Fibroblast of peridontal ligament (primary cell): Measurements from ENCODE around the gene CLEC20A.

ENCODE experiments used
- DNase-seq: peaks from one replicate; pipeline ENCODE4 v3.0.0-alpha.2; 2010; ENCODE audit errors: extremely low read depth

CLEC20A gene

GRCh38 chr1:178472531-178472930, 24.2 kb downstream of the CLEC20A start:
- DNase-seq, result no peak

- DNase-seq, result no peak
Observed at GRCh38 chr1:178470411-178470960, 26.3 kb downstream of the CLEC20A start.

DNA sequence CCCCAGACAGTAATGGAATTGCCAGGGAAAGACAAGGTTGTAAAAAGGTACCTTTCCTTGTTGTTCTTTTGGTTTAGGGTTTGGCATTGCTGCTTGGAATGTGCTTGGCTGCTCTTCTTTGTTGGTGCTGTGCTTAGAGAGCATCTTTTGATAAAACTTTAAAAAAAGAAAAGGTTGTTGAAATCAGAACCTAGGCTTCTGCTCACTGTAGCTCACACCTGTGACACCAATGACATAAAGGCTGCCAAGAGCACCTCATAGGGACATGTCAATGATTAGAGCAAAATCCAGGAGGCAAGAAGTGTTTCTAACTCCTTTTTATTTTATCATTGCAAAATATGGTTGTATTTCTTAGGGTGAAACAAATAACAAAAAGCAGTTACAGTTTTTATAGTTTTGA, 28.9 kb downstream of the CLEC20A start:
- DNase-seq, result no peak

GRCh38 chr1:178465011-178465410, 31.8 kb downstream of the CLEC20A start:
- DNase-seq, result peak; percentile 47

DNA sequence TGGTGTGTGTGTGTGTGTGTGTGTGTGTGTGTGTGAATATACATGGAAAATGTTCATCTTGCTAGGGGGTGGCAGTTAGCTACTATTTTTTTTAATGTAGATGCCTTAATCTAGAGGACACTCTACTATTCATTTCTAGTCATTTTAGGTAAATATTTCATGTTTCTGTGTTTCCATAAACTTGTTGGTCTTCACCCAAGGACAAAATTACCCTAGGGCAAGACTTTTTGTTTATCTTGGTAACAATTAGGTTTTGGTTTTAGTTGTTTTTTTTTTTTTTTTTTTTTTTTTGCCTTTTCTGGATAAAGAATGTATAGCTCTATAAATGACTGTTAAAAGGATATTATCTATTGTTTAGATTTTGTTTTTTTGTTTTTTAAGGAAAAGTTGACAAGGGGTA, 32.2 kb downstream of the CLEC20A start:
- DNase-seq, result no peak

- no peak for DNase-seq
Observed at GRCh38 chr1:178464141-178464540, 32.6 kb downstream of the CLEC20A start.

DNA sequence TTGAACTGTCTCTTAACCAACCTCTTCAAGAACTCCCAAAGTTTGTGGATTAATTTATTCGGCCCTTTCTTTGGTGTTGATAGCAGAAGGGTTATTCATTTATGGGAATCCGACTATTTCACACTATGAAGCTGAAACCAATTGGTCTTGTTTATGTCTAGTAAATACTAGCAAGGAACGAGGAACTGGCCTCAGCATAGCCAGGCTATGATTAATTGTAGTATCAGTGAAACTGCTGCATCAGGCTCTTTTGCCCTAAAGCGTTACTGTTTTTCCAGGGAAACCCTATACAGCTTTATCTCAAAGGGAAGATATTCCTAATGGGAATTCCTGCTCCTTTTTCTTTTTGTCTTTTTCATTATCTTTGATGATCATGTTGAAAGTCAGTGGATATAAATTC, 35.1 kb downstream of the CLEC20A start:
- DNase-seq, result no peak

GRCh38 chr1:178461104-178461503, 35.7 kb downstream of the CLEC20A start:
- DNase-seq, result no peak

DNA sequence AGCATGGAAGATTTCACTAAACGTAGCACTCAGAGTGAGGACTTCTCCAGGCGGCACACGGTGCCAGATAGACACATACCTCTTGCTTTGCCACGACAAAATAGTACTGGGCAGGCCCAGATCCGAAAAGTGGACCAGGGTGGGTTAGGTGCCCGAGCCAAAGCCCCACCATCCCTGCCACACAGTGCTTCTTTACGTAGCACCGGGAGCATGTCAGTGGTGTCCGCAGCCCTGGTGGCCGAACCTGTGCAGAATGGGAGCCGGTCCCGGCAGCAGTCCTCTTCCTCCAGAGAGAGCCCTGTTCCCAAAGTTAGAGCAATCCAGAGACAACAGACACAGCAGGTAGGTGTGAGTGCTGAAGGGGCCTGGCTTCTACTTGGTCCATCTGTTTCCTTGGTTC, 38.6 kb downstream of the CLEC20A start:
- no peak for DNase-seq

DNA sequence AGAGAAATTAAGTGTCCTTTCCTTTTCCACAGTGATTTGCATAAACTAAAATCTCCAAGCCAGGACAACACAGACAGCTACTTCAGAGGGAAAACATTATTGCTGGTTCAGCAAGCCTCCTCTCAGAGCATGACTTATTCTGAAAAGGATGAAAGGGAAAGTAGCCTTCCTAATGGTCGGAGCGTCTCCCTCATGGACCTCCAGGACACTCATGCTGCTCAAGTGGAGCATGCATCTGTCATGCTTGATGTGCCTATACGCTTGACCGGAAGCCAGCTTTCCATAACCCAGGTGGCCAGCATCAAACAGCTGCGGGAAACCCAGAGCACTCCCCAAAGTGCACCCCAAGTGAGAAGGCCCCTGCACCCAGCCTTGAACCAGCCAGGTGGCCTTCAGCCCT, 39.1 kb downstream of the CLEC20A start:
- no peak for DNase-seq

GRCh38 chr1:178456472-178456871, 40.3 kb downstream of the CLEC20A start:
- no peak for DNase-seq

DNA sequence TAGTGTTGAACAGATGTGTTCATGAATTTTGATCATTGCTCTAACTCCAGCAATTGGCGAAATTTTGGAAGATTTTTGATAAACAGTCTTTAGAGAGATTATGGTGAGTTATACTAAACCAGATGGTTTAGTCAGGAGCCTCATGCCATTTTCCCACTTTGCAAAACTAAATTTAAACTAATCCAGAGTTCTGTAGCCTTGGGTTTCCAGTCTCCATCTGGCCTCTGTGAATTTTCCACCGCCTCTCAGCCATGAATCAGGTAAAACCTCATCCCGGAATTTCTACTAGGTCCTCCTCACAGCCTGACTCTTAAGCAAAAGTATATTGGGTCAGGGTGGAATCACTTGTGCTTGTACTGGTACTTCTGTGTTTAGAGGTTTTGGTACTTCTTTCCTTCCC, 44.8 kb downstream of the CLEC20A start:
- no peak for DNase-seq

GRCh38 chr1:178451529-178451928, 45.2 kb downstream of the CLEC20A start:
- DNase-seq, result peak; percentile 47

- peak; percentile 8 for DNase-seq
Observed at GRCh38 chr1:178450871-178451270, 45.9 kb downstream of the CLEC20A start.

DNA sequence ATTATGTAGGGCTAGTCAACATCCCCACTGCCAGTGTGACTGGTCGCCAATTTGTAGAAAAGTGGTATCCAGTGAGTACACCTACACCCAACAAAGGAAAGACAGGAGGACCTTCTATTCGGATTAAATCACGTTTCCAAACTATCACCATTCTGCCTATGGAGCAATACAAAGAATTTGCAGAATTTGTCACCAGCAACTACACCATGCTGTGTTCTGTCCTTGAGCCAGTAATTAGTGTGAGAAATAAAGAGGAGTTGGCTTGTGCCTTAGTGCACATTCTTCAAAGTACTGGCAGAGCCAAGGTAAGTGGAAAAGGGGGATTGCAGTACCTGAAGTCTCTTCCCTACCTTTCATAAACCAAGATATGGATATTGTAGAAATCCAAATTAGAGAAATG, 53.8 kb downstream of the CLEC20A start:
- DNase-seq, result no peak

GRCh38 chr1:178438432-178438831, 58.3 kb downstream of the CLEC20A start:
- DNase-seq, result peak; percentile 30

- no peak for DNase-seq
Observed at GRCh38 chr1:178436899-178437298, 59.9 kb downstream of the CLEC20A start.

DNA sequence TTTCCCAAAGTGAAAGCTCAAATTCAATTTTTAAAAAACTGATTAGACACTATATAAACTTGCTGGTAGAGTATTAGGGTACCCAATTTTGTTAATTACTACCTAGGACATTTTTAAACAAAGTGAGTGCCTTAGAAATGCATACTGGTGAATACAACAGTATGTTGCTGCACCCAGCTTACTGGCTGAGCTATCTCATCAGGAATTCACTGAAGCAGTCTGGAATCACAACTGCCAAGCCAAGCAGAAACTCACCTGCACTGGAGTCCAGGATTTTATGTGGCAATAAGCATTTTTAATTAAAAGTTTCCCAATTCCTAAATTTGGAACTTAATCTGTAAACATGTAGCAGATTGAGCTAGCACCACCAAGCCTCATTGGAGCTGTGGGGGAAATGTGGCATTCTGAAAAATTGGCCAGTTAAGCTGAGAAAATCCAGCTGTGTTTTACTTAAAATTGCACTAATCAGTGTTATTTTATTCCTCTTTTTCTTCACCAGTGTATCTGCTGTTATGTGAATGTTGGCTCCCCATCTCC, 61.8 kb downstream of the CLEC20A start:
- no peak for DNase-seq

- DNase-seq, result no peak
Observed at GRCh38 chr1:178434360-178434759, 62.4 kb downstream of the CLEC20A start.
